ENCODE measurements around the gene PPP1R15A.
"Not testable (repeated sequence)": the region's sequence is repeated elsewhere in the genome, so short reads cannot be mapped to it uniquely, and the experiment has no call there.

The PPP1R15A gene

DNA sequence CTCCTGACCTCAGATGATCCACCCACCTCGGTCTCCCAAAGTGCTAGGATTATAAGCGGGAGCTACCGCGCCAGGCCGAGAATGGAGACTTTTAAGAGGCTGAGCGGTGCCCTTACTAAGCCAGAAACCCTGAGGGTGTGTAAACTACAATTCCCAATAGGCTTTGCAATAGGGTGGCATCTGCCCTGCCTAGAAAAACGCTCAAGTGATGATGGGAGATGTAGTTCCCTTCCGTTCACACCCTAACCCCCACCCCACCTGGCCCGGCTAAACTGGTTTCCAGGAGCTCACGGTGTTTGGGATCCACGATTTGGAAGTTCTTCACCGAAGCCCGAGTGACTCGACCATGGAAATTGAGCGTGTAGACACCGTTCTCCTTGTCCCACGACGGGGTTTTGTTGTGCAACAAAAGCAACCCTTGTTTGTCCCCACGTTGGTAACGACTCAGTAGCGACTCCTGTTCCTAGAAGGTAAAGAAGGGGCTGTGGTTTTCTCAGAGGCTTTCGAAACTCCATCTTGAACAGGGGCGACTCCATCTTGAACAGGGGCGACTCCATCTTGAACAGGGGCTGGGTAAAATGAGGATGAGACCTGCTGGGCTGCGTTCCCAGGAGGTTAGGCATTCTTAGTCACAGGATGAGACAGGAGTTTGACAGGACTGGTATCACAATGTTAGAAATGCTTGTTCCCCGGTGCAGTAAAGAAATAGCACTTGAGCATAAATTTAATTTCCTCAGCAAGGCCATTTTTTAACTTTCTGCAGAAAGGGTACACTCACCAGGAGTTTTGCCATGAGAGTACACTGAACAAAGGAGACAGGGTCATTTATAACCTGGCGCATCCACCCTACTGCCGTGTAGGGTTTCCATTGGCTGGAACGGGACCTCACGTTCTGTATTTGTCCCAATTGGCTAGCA lies 9.8 kb downstream of the PPP1R15A start:
- no peak overlapping the region for H3K4me2 ChIP-seq (ENCODE audit: low read length)
- no peaks in the 10 kb centered on the region; the same call in 1 of the 2 replicates for H3K36me3 ChIP-seq (ENCODE audit: insufficient read depth, low read length)
- H3K79me2 ChIP-seq (ENCODE audit: insufficient read depth, low read length), result no peaks in the 10 kb centered on the region
- TF ChIP-seq, protein P1, sequence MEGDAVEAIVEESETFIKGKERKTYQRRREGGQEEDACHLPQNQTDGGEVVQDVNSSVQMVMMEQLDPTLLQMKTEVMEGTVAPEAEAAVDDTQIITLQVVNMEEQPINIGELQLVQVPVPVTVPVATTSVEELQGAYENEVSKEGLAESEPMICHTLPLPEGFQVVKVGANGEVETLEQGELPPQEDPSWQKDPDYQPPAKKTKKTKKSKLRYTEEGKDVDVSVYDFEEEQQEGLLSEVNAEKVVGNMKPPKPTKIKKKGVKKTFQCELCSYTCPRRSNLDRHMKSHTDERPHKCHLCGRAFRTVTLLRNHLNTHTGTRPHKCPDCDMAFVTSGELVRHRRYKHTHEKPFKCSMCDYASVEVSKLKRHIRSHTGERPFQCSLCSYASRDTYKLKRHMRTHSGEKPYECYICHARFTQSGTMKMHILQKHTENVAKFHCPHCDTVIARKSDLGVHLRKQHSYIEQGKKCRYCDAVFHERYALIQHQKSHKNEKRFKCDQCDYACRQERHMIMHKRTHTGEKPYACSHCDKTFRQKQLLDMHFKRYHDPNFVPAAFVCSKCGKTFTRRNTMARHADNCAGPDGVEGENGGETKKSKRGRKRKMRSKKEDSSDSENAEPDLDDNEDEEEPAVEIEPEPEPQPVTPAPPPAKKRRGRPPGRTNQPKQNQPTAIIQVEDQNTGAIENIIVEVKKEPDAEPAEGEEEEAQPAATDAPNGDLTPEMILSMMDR (IDR thresholded peaks at IDR 0.05; ENCODE audit: low read length), result no peak
- TF ChIP-seq EZH2 (IDR thresholded peaks at IDR 0.05; ENCODE audit: borderline replicate concordance, low read length), result no peak
- no peak overlapping the region for H3K27ac ChIP-seq (ENCODE audit: low read depth, low read length, poor library complexity, severe bottlenecking)
- no peak overlapping the region for H3K4me3 ChIP-seq (ENCODE audit: low read depth, low read length, poor library complexity, severe bottlenecking)
- no peaks in the 10 kb centered on the region for H4K20me1 ChIP-seq (ENCODE audit: insufficient read depth, low read length)
- H3K27me3 ChIP-seq (ENCODE audit: insufficient read depth, low read length), result no peaks in the 10 kb centered on the region
- no peak overlapping the region for H2AFZ ChIP-seq (ENCODE audit: low read length)
- peaks cover 4% of the 10 kb centered on the region; the same call in 1 of the 2 replicates for H3K9me3 ChIP-seq (ENCODE audit: low read length)
- H3K9me2 ChIP-seq (ENCODE audit: low read depth, low read length), result no peaks in the 10 kb centered on the region
- peaks cover 8% of the 10 kb centered on the region for H3K4me1 ChIP-seq (ENCODE audit: insufficient read depth, low read length, severe bottlenecking)
- no peaks in the 10 kb centered on the region for H3F3A ChIP-seq (ENCODE audit: insufficient read depth, low read length)
- no peak overlapping the region for H3K9ac ChIP-seq (ENCODE audit: low read length)

DNA sequence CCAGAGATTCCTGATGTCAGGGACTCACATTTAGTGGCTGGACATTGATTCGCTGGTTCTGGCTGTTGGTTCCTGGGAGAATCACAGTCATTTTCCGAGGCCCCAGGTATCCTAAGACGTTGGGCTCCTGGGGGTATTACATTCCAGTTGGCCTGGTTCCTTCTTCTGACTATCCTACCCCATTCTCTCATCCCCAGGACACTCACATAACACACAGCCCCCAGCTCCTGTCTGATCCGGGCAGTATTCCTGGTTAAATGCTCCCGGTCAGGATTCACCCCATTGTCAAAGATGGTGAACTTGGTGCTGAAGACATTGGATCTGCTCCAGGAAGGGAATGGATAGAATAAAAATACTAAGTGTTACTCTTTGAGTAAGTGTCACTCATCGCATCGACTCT lies 11.5 kb downstream of the PPP1R15A start:
- Histone ChIP-seq H3K36me3 (ENCODE audit: insufficient read depth, low read length) (no peaks in the 10 kb centered on the region), H3K9ac (ENCODE audit: low read length) (no peak overlapping the region), H3K79me2 (ENCODE audit: insufficient read depth, low read length) (no peaks in the 10 kb centered on the region), H3K27ac (ENCODE audit: low read depth, low read length, poor library complexity, severe bottlenecking) (no peak overlapping the region), H2AFZ (ENCODE audit: low read length) (no peak overlapping the region), H3K4me1 (ENCODE audit: insufficient read depth, low read length, severe bottlenecking) (peaks cover 8% of the 10 kb centered on the region), H3K9me3 (ENCODE audit: low read length) (peaks cover 4% of the 10 kb centered on the region; the same call in 1 of the 2 replicates), H3K27me3 (ENCODE audit: insufficient read depth, low read length) (no peaks in the 10 kb centered on the region), H3K9me2 (ENCODE audit: low read depth, low read length) (no peaks in the 10 kb centered on the region), H3F3A (ENCODE audit: insufficient read depth, low read length) (no peaks in the 10 kb centered on the region), H4K20me1 (ENCODE audit: insufficient read depth, low read length) (no peaks in the 10 kb centered on the region), H3K4me3 (ENCODE audit: low read depth, low read length, poor library complexity, severe bottlenecking) (no peak overlapping the region), H3K4me2 (ENCODE audit: low read length) (no peak overlapping the region)
- TF ChIP-seq, protein P1 (IDR thresholded peaks at IDR 0.05; ENCODE audit: low read length), result no peak
- no peak for TF ChIP-seq EZH2 (IDR thresholded peaks at IDR 0.05; ENCODE audit: borderline replicate concordance, low read length)

DNA sequence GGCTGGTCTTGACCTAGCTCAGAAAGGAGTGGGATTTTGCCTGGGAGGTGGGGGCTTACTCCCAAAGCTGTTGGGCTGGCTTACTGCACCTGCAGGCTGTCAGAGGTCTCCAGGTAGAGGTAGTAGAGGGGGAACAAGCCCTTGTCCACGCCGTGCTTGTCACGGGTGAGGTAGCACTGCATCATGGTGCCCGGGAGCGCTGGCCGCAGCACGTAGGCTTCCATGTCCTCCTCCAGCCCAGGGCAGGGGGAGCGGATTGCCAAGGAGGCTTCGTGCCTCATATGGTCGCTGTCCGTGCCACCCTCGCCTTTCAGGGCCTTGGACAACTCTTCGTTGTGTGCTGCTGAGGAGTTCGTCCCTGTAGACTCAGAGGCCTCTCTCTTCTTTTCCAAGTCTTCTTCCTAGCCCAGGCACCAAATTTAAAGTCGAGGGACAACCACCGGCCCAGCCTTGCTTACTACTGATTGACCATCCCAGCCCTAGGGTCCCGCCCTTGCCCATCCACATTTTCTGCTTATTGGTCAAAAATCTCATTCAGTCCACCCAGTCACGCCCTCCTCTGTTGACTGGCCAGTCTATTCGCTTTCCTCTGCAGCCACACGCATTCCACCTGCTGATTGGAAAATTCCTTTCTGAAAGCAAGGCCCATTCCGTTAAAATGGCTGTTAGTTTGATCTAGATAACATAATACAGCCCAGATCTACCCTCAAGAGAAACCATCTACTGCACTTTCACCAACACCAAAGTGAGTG lies 15.8 kb downstream of the PPP1R15A start:
- Histone ChIP-seq H3K36me3 (ENCODE audit: insufficient read depth, low read length) (no peaks in the 10 kb centered on the region), H3K9me3 (ENCODE audit: low read length) (no peaks in the 10 kb centered on the region), H3K4me2 (ENCODE audit: low read length) (no peak overlapping the region), H3K4me1 (ENCODE audit: insufficient read depth, low read length, severe bottlenecking) (peaks cover 8% of the 10 kb centered on the region), H3K79me2 (ENCODE audit: insufficient read depth, low read length) (no peaks in the 10 kb centered on the region), H3K27me3 (ENCODE audit: insufficient read depth, low read length) (0 out of 2 replicates have a peak, but pooled peaks cover 3% of the 10 kb centered on the region), H3F3A (ENCODE audit: insufficient read depth, low read length) (no peaks in the 10 kb centered on the region), H3K4me3 (ENCODE audit: low read depth, low read length, poor library complexity, severe bottlenecking) (no peak overlapping the region), H2AFZ (ENCODE audit: low read length) (no peak overlapping the region), H4K20me1 (ENCODE audit: insufficient read depth, low read length) (no peaks in the 10 kb centered on the region), H3K9ac (ENCODE audit: low read length) (no peak overlapping the region), H3K27ac (ENCODE audit: low read depth, low read length, poor library complexity, severe bottlenecking) (no peak overlapping the region), H3K9me2 (ENCODE audit: low read depth, low read length) (no peaks in the 10 kb centered on the region)
- TF ChIP-seq, protein P1 (IDR thresholded peaks at IDR 0.05; ENCODE audit: low read length), result no peak
- no peak for TF ChIP-seq EZH2 (IDR thresholded peaks at IDR 0.05; ENCODE audit: borderline replicate concordance, low read length)

DNA sequence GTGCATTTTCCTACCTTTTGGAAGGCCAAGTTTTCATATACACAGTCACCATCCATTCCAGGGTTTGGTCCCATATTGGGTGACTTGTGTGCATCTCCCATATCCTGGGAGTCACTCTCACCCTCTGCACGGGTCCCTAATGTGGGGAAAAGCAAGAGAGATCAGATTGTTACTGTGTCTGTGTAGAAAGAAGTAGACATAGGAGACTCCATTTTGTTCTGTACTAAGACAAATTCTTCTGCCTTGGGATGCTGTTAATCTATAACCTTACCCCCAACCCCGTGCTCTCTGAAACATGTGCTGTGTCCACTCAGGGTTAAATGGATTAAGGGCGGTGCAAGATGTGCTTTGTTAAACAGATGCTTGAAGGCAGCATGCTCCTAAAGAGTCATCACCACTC lies 17.3 kb downstream of the PPP1R15A start:
- H3K4me1 ChIP-seq (ENCODE audit: insufficient read depth, low read length, severe bottlenecking); H2AFZ ChIP-seq (ENCODE audit: low read length); H3K27me3 ChIP-seq (ENCODE audit: insufficient read depth, low read length); H3K9ac ChIP-seq (ENCODE audit: low read length); H3K4me3 ChIP-seq (ENCODE audit: low read depth, low read length, poor library complexity, severe bottlenecking); H3K36me3 ChIP-seq (ENCODE audit: insufficient read depth, low read length); H3K9me2 ChIP-seq (ENCODE audit: low read depth, low read length); H3K9me3 ChIP-seq (ENCODE audit: low read length); H3K4me2 ChIP-seq (ENCODE audit: low read length); H3F3A ChIP-seq (ENCODE audit: insufficient read depth, low read length); H4K20me1 ChIP-seq (ENCODE audit: insufficient read depth, low read length); H3K27ac ChIP-seq (ENCODE audit: low read depth, low read length, poor library complexity, severe bottlenecking); H3K79me2 ChIP-seq (ENCODE audit: insufficient read depth, low read length): not testable (repeated sequence)
